Pons (tissue), 1 donor: Measurements from ENCODE around the gene GRIN2A.

Experiments used
- DNase-seq: peaks from one replicate; pipeline ENCODE4 v3.0.0-alpha.2; 2016; ENCODE audit warnings: low spot score

Gene GRIN2A

GRCh38 chr16:9818702-9819101 is 363.5 kb downstream of the GRIN2A start:
- DNase-seq: no peak

- DNase-seq: no peak
Measured at GRCh38 chr16:9817586-9817985, 364.6 kb downstream of the GRIN2A start.

GRCh38 chr16:9816644-9817043 is 365.6 kb downstream of the GRIN2A start:
- DNase-seq: no peak

GRCh38 chr16:9813665-9814064 is 368.6 kb downstream of the GRIN2A start:
- DNase-seq: no peak

- no peak for DNase-seq
Measured at GRCh38 chr16:9808210-9808609, 374.0 kb downstream of the GRIN2A start.

- DNase-seq: no peak
Measured at GRCh38 chr16:9807302-9807701, 374.9 kb downstream of the GRIN2A start.

- no peak for DNase-seq
Measured at GRCh38 chr16:9805109-9805508, 377.1 kb downstream of the GRIN2A start.

- no peak for DNase-seq
Measured at GRCh38 chr16:9802160-9802559, 380.1 kb downstream of the GRIN2A start.

- DNase-seq: no peak
Measured at GRCh38 chr16:9801651-9802050, 380.6 kb downstream of the GRIN2A start.

- no peak for DNase-seq
Measured at GRCh38 chr16:9800186-9800738, 382.0 kb downstream of the GRIN2A start.

GRCh38 chr16:9798952-9799580 is 383.2 kb downstream of the GRIN2A start:
- DNase-seq: no peak

GRCh38 chr16:9798474-9798873 is 383.8 kb downstream of the GRIN2A start:
- no peak for DNase-seq

- DNase-seq: no peak
Measured at GRCh38 chr16:9797306-9797705, 384.9 kb downstream of the GRIN2A start.

GRCh38 chr16:9793623-9794022 is 388.6 kb downstream of the GRIN2A start:
- no peak for DNase-seq

- peak; percentile 44 for DNase-seq
Measured at GRCh38 chr16:9791556-9791955, 390.7 kb downstream of the GRIN2A start.

GRCh38 chr16:9790199-9790598 is 392.0 kb downstream of the GRIN2A start:
- DNase-seq: no peak

GRCh38 chr16:9787717-9788116 is 394.5 kb downstream of the GRIN2A start:
- DNase-seq: peak; percentile 15

GRCh38 chr16:9780831-9781230 is 401.4 kb downstream of the GRIN2A start:
- DNase-seq: no peak

GRCh38 chr16:9778849-9779248 is 403.4 kb downstream of the GRIN2A start:
- DNase-seq: no peak

GRCh38 chr16:9775998-9776397 is 406.2 kb downstream of the GRIN2A start:
- no peak for DNase-seq

- no peak for DNase-seq
Measured at GRCh38 chr16:9773289-9773688, 408.9 kb downstream of the GRIN2A start.

- DNase-seq: no peak
Measured at GRCh38 chr16:9772526-9773225, 409.6 kb downstream of the GRIN2A start.

- no peak for DNase-seq
Measured at GRCh38 chr16:9766891-9767290, 415.3 kb downstream of the GRIN2A start.

GRCh38 chr16:9763505-9763904 is 418.7 kb downstream of the GRIN2A start:
- no peak for DNase-seq
